ENCODE results near the gene DCHS1.
A peak's percentile ranks its signal among the peaks of the same experiment; 100 is the strongest.

Gene DCHS1

DNA sequence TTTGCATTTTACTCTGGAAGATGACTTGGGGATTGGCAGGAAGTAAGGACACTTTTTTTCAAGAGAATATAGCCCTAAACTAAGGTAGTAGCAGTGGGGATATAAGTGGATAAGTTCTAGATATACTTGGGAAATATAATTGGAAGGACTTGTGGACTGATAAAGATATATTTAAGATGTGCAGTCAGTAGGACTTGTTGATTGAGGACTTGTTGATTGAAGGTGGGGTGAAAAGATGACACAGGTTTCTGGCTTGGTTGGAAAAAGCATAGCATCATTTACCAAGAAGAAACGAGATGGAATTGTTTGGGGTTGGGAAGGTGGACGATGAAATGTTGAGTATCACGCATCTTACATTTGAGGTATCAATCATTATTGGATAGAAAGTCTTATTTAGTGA lies 42.1 kb downstream of the DCHS1 start (continued):
- TF ChIP-seq, protein P1, sequence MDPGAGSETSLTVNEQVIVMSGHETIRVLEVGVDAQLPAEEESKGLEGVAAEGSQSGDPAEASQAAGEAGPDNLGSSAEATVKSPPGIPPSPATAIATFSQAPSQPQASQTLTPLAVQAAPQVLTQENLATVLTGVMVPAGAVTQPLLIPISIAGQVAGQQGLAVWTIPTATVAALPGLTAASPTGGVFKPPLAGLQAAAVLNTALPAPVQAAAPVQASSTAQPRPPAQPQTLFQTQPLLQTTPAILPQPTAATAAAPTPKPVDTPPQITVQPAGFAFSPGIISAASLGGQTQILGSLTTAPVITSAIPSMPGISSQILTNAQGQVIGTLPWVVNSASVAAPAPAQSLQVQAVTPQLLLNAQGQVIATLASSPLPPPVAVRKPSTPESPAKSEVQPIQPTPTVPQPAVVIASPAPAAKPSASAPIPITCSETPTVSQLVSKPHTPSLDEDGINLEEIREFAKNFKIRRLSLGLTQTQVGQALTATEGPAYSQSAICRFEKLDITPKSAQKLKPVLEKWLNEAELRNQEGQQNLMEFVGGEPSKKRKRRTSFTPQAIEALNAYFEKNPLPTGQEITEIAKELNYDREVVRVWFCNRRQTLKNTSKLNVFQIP (CRISPR knock-in tag; IDR thresholded peaks at IDR 0.05; ENCODE audit: borderline replicate concordance, low read depth), result no peak
- no peak for TF ChIP-seq ZFP3 (CRISPR knock-in tag; IDR thresholded peaks at IDR 0.05)
- TF ChIP-seq ISL1 (CRISPR knock-in tag; IDR thresholded peaks at IDR 0.05), result no peak
- TF ChIP-seq GLIS3 (CRISPR knock-in tag; IDR thresholded peaks at IDR 0.05), result no peak
- TF ChIP-seq, protein P2, sequence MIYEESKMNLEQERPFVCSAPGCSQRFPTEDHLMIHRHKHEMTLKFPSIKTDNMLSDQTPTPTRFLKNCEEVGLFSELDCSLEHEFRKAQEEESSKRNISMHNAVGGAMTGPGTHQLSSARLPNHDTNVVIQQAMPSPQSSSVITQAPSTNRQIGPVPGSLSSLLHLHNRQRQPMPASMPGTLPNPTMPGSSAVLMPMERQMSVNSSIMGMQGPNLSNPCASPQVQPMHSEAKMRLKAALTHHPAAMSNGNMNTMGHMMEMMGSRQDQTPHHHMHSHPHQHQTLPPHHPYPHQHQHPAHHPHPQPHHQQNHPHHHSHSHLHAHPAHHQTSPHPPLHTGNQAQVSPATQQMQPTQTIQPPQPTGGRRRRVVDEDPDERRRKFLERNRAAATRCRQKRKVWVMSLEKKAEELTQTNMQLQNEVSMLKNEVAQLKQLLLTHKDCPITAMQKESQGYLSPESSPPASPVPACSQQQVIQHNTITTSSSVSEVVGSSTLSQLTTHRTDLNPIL (CRISPR knock-in tag; IDR thresholded peaks at IDR 0.05; ENCODE audit: low read depth), result no peak
- no peak for TF ChIP-seq SNAI2 (CRISPR knock-in tag; IDR thresholded peaks at IDR 0.05)

DNA sequence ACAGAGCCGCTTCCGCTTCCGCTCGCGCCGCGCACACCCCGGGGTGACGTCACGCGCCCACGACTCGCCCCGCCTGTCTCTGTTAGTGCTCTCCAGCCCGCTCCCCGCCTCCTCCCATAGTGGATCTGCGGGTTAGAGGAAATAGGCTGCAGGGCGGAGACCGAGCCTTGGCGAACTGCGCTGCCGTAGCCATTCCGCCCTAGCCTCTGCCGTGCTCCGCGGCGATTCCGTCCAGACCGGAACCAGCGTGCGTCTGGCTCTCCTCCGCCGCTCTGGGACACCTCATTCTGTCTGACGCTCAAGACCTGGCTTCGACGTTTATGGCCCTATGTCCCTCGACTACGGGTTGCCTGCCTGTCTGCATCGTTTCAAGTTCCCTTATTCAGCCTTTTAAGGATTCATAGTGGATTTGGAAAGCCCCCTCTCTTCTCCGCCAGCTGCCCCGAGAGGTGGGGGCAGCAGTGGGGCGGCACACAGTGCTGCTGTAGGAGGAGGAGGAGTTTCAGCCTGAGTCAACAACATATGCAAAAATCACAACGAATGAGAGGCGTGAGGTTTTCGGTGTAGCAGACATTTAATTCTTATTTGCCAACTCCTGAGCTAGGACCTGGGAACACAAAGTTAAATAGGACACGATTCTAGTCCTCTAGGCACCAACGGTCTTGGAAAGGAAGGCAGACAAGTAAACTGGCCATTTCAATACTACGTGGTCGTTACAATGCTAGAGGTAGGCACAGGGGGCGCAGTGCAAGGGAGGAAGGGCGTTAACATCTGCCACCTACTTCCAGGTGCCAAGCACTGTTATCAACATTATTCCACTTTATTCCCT lies 43.2 kb downstream of the DCHS1 start, which contains the start of gene TAF10:
Gene TAF10, minus strand, starts transcription at position 4 of the 829 bp plus-strand sequence. CDS start 27 bp downstream, outside the sequence.
- TF ChIP-seq PPARA (CRISPR knock-in tag; IDR thresholded peaks at IDR 0.05; ENCODE audit: borderline replicate concordance) (no peak), ZFP30 (CRISPR knock-in tag; IDR thresholded peaks at IDR 0.05) (no peak), GLIS3 (CRISPR knock-in tag; IDR thresholded peaks at IDR 0.05) (0 out of 2 replicates have a peak, but pooled peaks have one; percentile 60), TCF4 (CRISPR knock-in tag; IDR thresholded peaks at IDR 0.05; ENCODE audit: borderline replicate concordance) (peak; percentile 15; the same call in 1 of the 2 replicates)
- TF ChIP-seq, protein P3, sequence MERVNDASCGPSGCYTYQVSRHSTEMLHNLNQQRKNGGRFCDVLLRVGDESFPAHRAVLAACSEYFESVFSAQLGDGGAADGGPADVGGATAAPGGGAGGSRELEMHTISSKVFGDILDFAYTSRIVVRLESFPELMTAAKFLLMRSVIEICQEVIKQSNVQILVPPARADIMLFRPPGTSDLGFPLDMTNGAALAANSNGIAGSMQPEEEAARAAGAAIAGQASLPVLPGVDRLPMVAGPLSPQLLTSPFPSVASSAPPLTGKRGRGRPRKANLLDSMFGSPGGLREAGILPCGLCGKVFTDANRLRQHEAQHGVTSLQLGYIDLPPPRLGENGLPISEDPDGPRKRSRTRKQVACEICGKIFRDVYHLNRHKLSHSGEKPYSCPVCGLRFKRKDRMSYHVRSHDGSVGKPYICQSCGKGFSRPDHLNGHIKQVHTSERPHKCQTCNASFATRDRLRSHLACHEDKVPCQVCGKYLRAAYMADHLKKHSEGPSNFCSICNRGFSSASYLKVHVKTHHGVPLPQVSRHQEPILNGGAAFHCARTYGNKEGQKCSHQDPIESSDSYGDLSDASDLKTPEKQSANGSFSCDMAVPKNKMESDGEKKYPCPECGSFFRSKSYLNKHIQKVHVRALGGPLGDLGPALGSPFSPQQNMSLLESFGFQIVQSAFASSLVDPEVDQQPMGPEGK (CRISPR knock-in tag; IDR thresholded peaks at IDR 0.05; ENCODE audit: borderline replicate concordance), result peak; percentile 42; the same call in 1 of the 2 replicates
- TF ChIP-seq, protein P1 (CRISPR knock-in tag; IDR thresholded peaks at IDR 0.05; ENCODE audit: borderline replicate concordance, low read depth), result 0 out of 2 replicates have a peak, but pooled peaks have one; percentile 29
- peak; percentile 92 for ATAC-seq

DNA sequence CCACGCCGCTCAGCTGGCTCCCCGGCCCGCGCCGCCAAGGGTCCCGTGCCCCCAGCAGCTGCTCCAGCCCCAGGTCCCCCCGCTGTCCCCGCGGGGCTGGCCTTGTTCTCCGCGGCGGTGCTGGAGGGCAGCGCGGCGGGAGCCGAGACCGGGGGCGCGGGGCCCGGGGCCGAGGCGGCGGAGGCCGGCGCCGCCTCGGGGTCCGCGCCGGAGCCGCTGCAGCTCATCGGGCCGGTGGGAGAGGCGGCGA lies 43.7 kb downstream of the DCHS1 start:
- ATAC-seq, result no peak
- TF ChIP-seq, protein P1 (CRISPR knock-in tag; IDR thresholded peaks at IDR 0.05; ENCODE audit: borderline replicate concordance, low read depth), result no peak
- TF ChIP-seq, protein P4, sequence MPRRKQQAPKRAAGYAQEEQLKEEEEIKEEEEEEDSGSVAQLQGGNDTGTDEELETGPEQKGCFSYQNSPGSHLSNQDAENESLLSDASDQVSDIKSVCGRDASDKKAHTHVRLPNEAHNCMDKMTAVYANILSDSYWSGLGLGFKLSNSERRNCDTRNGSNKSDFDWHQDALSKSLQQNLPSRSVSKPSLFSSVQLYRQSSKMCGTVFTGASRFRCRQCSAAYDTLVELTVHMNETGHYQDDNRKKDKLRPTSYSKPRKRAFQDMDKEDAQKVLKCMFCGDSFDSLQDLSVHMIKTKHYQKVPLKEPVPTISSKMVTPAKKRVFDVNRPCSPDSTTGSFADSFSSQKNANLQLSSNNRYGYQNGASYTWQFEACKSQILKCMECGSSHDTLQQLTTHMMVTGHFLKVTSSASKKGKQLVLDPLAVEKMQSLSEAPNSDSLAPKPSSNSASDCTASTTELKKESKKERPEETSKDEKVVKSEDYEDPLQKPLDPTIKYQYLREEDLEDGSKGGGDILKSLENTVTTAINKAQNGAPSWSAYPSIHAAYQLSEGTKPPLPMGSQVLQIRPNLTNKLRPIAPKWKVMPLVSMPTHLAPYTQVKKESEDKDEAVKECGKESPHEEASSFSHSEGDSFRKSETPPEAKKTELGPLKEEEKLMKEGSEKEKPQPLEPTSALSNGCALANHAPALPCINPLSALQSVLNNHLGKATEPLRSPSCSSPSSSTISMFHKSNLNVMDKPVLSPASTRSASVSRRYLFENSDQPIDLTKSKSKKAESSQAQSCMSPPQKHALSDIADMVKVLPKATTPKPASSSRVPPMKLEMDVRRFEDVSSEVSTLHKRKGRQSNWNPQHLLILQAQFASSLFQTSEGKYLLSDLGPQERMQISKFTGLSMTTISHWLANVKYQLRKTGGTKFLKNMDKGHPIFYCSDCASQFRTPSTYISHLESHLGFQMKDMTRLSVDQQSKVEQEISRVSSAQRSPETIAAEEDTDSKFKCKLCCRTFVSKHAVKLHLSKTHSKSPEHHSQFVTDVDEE (CRISPR knock-in tag; IDR thresholded peaks at IDR 0.05), result no peak
- TF ChIP-seq ZC3H10 (CRISPR knock-in tag; IDR thresholded peaks at IDR 0.05) (0 out of 2 replicates have a peak, but pooled peaks have one; percentile 18), RARB (CRISPR knock-in tag; IDR thresholded peaks at IDR 0.05) (no peak)

All from SK-N-SH treated with all-trans-retinoic acid at 6 μM for 48 hours (cell line).